ENCODE results near the gene STK4.

The STK4 gene

GRCh38 chr20:44955270-44955669 lies 11.0 kb upstream of the STK4 start:
- no peak for DNase-seq

GRCh38 chr20:44956410-44956809 lies 9.9 kb upstream of the STK4 start:
- DNase-seq = no peak

- no peak for DNase-seq
Measured at GRCh38 chr20:44958276-44958675, 8.0 kb upstream of the STK4 start.

- DNase-seq = no peak
Measured at GRCh38 chr20:44959082-44959637, 7.2 kb upstream of the STK4 start.

- no peak for DNase-seq
Measured at GRCh38 chr20:44959638-44960102, 6.6 kb upstream of the STK4 start.

GRCh38 chr20:44960103-44960852 lies 6.0 kb upstream of the STK4 start, which contains the start of gene TOMM34:
Gene TOMM34, minus strand, starts transcription at chr20:44960397. Its CDS starts 64 bp downstream, at chr20:44960333.
- DNase-seq = peak; percentile 44

GRCh38 chr20:44961011-44961869 lies 5.1 kb upstream of the STK4 start:
- DNase-seq = no peak

GRCh38 chr20:44961870-44962267 lies 4.4 kb upstream of the STK4 start:
- DNase-seq = no peak

GRCh38 chr20:44962483-44962882 lies 3.8 kb upstream of the STK4 start:
- no peak for DNase-seq

GRCh38 chr20:44963325-44964215 lies 2.7 kb upstream of the STK4 start:
- no peak for DNase-seq

GRCh38 chr20:44965651-44966029 lies 672 bp upstream of the STK4 start:
- DNase-seq = no peak

GRCh38 chr20:44967207-44967807 lies 995 bp downstream of the STK4 start:
- DNase-seq = no peak

- DNase-seq = no peak
Measured at GRCh38 chr20:44969300-44969894, 3.1 kb downstream of the STK4 start.

- DNase-seq = no peak
Measured at GRCh38 chr20:44970243-44970757, 4.0 kb downstream of the STK4 start.

GRCh38 chr20:44973053-44973452 lies 6.7 kb downstream of the STK4 start:
- no peak for DNase-seq

- no peak for DNase-seq
Measured at GRCh38 chr20:44976698-44977097, 10.4 kb downstream of the STK4 start.

- no peak for DNase-seq
Measured at GRCh38 chr20:44979090-44979621, 12.8 kb downstream of the STK4 start.

GRCh38 chr20:44981736-44982406 lies 15.6 kb downstream of the STK4 start:
- DNase-seq = no peak

- DNase-seq = no peak
Measured at GRCh38 chr20:44983093-44983674, 16.9 kb downstream of the STK4 start.

- no peak for DNase-seq
Measured at GRCh38 chr20:44988631-44989171, 22.4 kb downstream of the STK4 start.

All from DMS79 (cell line).